Retinal pigment epithelial cell (primary cell): ENCODE results near the gene SAPCD1.

Experiments used
- DNase-seq: peaks from one replicate; pipeline ENCODE4 v3.0.0-alpha.2; 2010; ENCODE audit warnings: low read depth
- H3K4me3 ChIP-seq: 2 replicates; pipeline ENCODE4 v1.5.1; 2011; ENCODE audit warnings: mild to moderate bottlenecking, low read length, control low read depth, moderate library complexity
- TF ChIP-seq, protein P1 (sequence below): conservative IDR thresholded peaks from 2 replicates; pipeline ENCODE4 v1.5.1; 2011; ENCODE audit warnings: low read depth, low read length, control low read depth, inconsistent platforms

Gene SAPCD1

DNA sequence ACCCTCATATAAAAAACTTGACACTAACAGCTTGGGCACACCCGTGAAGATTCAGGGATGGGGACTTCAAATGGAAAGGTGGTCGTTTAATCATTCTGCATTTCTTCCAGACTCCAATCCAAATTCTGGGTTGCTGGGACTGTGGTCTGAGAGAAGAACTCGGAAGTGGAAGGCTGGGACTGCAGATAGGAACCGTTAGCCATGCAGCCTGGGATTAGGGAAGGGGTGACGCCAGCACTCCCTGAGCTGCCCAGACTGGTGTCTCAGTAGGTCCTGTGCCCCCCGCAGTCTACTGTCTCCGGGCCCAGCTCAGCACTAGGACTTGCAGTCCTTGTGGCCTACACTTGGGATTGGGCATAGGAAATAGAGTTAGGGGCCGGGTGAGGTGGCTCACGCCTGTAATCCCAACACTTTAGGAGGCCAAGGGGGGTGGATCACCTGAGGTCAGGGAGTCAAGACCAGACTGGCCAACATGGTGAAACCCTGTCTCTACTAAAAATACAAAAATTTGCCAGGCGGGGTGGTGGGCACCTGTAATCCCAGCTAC, 25.6 kb upstream of the SAPCD1 start:
- no peak for DNase-seq
- H3K4me3 ChIP-seq, result peak overlapping the region; percentile 81
- TF ChIP-seq, protein P1, sequence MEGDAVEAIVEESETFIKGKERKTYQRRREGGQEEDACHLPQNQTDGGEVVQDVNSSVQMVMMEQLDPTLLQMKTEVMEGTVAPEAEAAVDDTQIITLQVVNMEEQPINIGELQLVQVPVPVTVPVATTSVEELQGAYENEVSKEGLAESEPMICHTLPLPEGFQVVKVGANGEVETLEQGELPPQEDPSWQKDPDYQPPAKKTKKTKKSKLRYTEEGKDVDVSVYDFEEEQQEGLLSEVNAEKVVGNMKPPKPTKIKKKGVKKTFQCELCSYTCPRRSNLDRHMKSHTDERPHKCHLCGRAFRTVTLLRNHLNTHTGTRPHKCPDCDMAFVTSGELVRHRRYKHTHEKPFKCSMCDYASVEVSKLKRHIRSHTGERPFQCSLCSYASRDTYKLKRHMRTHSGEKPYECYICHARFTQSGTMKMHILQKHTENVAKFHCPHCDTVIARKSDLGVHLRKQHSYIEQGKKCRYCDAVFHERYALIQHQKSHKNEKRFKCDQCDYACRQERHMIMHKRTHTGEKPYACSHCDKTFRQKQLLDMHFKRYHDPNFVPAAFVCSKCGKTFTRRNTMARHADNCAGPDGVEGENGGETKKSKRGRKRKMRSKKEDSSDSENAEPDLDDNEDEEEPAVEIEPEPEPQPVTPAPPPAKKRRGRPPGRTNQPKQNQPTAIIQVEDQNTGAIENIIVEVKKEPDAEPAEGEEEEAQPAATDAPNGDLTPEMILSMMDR, result no peak

DNA sequence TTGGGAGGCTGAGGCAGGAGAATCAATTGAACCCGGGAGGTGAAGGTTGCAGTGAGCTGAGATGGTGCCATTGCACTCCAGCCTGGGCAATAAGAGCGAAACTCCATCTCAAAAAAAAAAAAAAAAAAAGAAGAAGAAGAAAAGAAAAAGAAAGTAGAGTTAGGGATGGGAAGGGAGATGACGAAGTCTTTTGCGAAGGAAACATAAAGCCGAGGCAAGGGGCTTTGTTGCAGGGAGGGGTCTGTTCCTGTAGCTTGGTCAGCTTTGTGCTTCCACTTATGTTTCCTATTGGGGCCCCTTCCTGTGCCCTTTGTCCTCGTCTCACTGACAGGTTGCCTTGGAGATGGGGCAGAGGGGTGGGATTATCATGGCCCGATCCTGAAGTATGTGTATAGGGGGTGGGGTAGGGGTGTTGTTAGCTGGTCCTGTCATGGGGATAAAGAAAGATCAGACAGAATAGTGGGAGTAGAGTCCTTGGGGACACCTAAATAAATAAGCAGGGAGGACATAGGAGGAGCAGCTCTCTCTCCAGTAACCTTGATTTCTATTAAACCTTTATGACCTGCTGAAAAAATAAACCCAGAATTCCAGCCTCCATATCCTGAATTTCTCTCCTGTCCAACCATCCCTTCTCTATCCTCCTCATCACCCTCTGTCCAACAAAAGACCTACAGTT, 25.0 kb upstream of the SAPCD1 start:
- TF ChIP-seq, protein P1, result no peak
- peak overlapping the region; percentile 1 for H3K4me3 ChIP-seq
- no peak for DNase-seq

GRCh38 chr6:31737991-31738979, 24.2 kb upstream of the SAPCD1 start:
- TF ChIP-seq, protein P1, result peak; percentile 41
- DNase-seq, result no peak
- no peak overlapping the region for H3K4me3 ChIP-seq

GRCh38 chr6:31739639-31740396, 22.6 kb upstream of the SAPCD1 start, which contains the start of gene MSH5:
Gene MSH5, plus strand, starts transcription at chr6:31740005. Its CDS starts 462 bp downstream, at chr6:31740467.
- peak within 1 kb of the TSS; percentile 87 for H3K4me3 ChIP-seq
- DNase-seq, result peak; percentile 96
- TF ChIP-seq, protein P1, result no peak

DNA sequence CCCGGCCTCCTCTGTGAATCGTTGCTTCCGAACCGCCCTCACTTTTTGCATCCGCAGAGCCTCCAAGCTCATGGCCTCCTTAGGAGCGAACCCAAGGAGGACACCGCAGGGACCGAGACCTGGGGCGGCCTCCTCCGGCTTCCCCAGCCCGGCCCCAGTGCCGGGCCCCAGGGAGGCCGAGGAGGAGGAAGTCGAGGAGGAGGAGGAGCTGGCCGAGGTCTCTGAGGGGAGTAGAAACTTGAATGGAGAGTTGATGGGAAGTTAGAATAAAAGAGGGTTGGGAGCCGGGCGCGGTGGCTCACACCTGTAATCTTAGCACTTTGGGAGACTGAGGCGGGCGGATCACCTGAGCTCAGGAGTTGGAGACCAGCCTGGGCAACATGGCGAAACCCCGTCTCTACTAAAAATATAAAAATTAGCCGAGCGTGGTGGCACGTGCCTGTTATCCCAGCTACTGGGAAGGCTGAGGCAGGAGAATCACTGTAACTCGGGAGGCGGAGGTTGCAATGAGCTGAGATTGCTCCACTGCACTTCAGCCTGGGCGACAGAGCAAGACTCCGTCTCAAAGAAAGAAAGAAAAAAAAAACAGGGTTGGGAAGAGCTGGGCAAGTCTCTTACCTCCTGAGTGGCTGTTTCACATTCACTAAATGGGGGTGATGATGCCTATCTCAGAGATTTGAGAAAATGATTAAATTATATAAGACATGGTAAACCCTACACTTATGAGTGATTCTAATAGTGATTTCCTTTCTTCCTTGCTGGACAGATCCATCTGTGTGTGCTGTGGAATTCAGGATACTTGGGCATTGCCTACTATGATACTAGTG, 21.8 kb upstream of the SAPCD1 start:
- H3K4me3 ChIP-seq, result peak overlapping the region; percentile 87
- no peak for DNase-seq
- TF ChIP-seq, protein P1, result no peak

- DNase-seq, result no peak
- H3K4me3 ChIP-seq, result no peak overlapping the region
- TF ChIP-seq, protein P1, result no peak
These were observed 20.6 kb upstream of the SAPCD1 start for GRCh38 chr6:31741815-31742214.
